Stimulated activated CD4-positive, alpha-beta T cell treated with anti-CD3 and anti-CD28 coated beads, TNF-alpha, amount 100 ng/mL, for 4 hours (primary cell): ENCODE measurements around the gene AIG1.

Source experiments
- DNase-seq, 3 experiments: peaks; one replicate each; pipeline ENCODE4 v3.0.0-alpha.2; 2020; ENCODE audit warnings: low read depth in 3 of 3

Gene AIG1

GRCh38 chr6:143195349-143195845, 134.7 kb downstream of the AIG1 start:
- DNase-seq = no peak

GRCh38 chr6:143196525-143197225, 136.0 kb downstream of the AIG1 start:
- DNase-seq = no peak

GRCh38 chr6:143197377-143197776, 136.7 kb downstream of the AIG1 start:
- DNase-seq = no peak

GRCh38 chr6:143198312-143198711, 137.6 kb downstream of the AIG1 start:
- DNase-seq = no peak

- DNase-seq = no peak
Measured at GRCh38 chr6:143199291-143199690, 138.6 kb downstream of the AIG1 start.

GRCh38 chr6:143200167-143200770, 139.6 kb downstream of the AIG1 start:
- DNase-seq = no peak

GRCh38 chr6:143204045-143204444, 143.4 kb downstream of the AIG1 start:
- DNase-seq = no peak

GRCh38 chr6:143205131-143205535, 144.4 kb downstream of the AIG1 start:
- DNase-seq = no peak

GRCh38 chr6:143205585-143205984, 144.9 kb downstream of the AIG1 start:
- no peak for DNase-seq

- DNase-seq = no peak
Measured at GRCh38 chr6:143205991-143206390, 145.3 kb downstream of the AIG1 start.

GRCh38 chr6:143206550-143206949, 145.9 kb downstream of the AIG1 start:
- DNase-seq = no peak

- DNase-seq = no peak
Measured at GRCh38 chr6:143210420-143210819, 149.7 kb downstream of the AIG1 start.

- DNase-seq = no peak
Measured at GRCh38 chr6:143213859-143214376, 153.2 kb downstream of the AIG1 start.

- no peak for DNase-seq
Measured at GRCh38 chr6:143215363-143215762, 154.7 kb downstream of the AIG1 start.

GRCh38 chr6:143215771-143216170, 155.1 kb downstream of the AIG1 start:
- no peak for DNase-seq

- no peak for DNase-seq
Measured at GRCh38 chr6:143218233-143218632, 157.5 kb downstream of the AIG1 start.

- DNase-seq = no peak
Measured at GRCh38 chr6:143221698-143222097, 161.0 kb downstream of the AIG1 start.

- no peak for DNase-seq
Measured at GRCh38 chr6:143222310-143222709, 161.6 kb downstream of the AIG1 start.

- no peak for DNase-seq
Measured at GRCh38 chr6:143222801-143223231, 162.1 kb downstream of the AIG1 start.

GRCh38 chr6:143223895-143224294, 163.2 kb downstream of the AIG1 start:
- DNase-seq = no peak

- no peak for DNase-seq
Measured at GRCh38 chr6:143224516-143224915, 163.8 kb downstream of the AIG1 start.

GRCh38 chr6:143225929-143226328, 165.2 kb downstream of the AIG1 start:
- no peak for DNase-seq

- DNase-seq = no peak
Measured at GRCh38 chr6:143227675-143228074, 167.0 kb downstream of the AIG1 start.
